Embryonic facial prominence (tissue), 1 donor: ENCODE measurements around the gene ZNF24.

ENCODE experiments used
- DNase-seq: peaks from one replicate; pipeline ENCODE4 v3.0.0-alpha.2; 2016; ENCODE audit errors: extremely low spot score

Gene ZNF24

DNA sequence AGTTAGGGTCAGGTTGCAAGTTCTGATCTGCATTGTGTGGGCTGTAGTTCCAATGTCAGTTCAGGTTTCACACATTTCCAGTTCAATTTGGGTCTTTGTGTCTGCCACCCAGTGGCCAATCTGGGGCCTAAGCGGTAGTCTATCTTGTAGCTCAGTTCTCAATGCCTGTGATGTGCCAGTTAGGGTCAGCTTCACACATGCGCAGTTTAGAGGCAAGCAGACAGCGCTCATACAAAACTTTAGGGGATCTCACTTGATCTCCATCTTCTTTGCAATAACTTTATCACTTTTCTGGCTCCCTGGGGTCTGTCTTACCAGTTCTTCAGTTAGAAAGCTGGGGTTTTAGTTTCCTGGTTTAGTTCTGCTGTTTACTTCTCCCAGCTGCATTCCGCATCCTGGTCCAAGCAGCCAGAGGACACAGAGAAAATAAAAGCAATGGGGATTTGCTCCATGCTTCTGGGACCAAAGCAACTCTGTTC lies 11.0 kb upstream of the ZNF24 start:
- no peak for DNase-seq

DNA sequence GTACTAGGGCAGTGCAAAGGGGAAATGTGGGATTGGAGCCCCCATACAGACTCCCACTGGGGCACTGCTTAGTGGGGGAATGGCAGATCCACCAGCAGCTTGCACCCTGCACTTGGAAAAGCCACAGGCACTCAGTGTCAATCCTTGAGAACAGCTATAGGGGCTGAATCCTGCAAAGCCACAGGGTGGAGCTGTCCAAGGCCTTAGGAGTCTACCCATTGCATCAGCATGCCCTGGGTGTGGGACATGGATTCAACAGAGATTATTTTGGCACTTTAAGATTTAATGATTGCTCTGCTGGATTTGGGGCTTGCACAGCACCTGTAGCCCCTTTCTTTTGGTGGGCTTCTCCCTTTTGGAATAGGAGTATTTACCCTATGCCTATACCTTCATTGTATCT lies 8.6 kb upstream of the ZNF24 start:
- DNase-seq = no peak

GRCh38 chr18:35352283-35352682 lies 8.1 kb upstream of the ZNF24 start:
- no peak for DNase-seq

- peak; percentile 69 for DNase-seq
Observed at GRCh38 chr18:35348001-35348400, 3.8 kb upstream of the ZNF24 start.

DNA sequence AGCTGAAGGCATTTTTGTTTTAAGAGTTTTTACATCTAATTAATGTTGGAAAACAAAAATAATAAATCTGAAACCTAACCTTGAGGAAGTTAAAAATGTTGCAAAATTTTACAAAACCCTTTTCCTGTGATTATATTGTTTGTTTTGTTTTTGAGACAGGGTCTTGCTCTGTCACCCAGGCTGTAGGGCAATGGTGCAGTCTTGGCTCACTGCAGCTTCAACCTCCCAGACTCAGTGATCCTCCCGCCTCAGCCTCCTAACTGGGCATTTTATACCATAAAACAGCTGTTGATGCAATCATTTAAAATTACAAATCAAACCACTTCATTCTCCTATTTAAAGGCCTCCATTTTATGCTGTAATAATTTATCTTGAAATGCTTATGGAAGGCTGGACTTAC lies 1.7 kb upstream of the ZNF24 start:
- no peak for DNase-seq

DNA sequence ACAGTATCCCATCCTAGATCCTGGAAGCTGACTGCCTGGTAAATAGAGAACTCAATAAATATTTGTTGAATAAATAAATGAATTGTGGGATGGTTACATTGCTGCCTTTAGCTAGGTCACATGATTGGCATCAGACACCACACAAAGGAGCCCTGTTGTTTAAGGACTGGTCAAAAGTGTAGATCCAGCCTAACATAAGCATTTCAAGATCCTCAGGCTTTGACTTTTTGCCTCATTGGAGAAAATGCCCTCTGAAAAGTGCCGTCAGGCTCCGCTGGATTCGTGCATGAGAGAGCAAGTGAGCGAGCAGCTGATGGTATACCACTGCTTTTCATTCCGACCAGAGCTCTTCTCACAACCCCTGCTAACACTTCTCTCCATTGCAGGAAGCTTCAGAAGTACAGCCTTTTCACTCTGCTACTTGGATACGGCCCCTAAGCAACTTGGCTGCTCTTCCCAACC lies 1.3 kb upstream of the ZNF24 start:
- no peak for DNase-seq

- peak; percentile 13 for DNase-seq
Observed at GRCh38 chr18:35344736-35345459, 678 bp upstream of the ZNF24 start.

GRCh38 chr18:35343488-35343935 lies 708 bp downstream of the ZNF24 start:
- DNase-seq = no peak

GRCh38 chr18:35337286-35337685 lies 6.9 kb downstream of the ZNF24 start:
- no peak for DNase-seq

- no peak for DNase-seq
Observed at GRCh38 chr18:35335866-35336265, 8.4 kb downstream of the ZNF24 start.

GRCh38 chr18:35334821-35335220 lies 9.4 kb downstream of the ZNF24 start:
- DNase-seq = no peak

DNA sequence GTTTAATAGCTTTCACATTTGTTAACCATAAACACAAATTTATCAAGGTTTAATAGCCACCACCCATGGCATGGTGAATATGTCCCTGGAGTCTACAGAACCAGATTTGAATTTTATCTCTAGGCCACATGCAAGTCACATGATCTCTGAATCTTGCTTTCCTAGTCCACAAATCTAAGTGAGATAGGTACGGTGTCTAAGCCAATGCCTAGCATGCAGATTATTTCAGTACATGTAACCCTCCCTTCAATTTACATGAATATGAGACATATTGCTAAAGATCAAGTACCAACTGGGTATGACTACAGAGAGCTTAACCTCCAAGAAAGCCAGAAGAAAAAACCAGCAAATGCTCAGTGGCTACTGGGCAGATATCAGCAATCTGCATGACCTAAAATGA lies 10.0 kb downstream of the ZNF24 start:
- no peak for DNase-seq

GRCh38 chr18:35331367-35332087 lies 12.7 kb downstream of the ZNF24 start:
- no peak for DNase-seq

GRCh38 chr18:35328868-35329267 lies 15.4 kb downstream of the ZNF24 start:
- no peak for DNase-seq

- no peak for DNase-seq
Observed at GRCh38 chr18:35326695-35327387, 17.4 kb downstream of the ZNF24 start.

- DNase-seq = no peak
Observed at GRCh38 chr18:35324926-35325655, 19.1 kb downstream of the ZNF24 start.

GRCh38 chr18:35322486-35323458 lies 21.4 kb downstream of the ZNF24 start:
- DNase-seq = no peak

DNA sequence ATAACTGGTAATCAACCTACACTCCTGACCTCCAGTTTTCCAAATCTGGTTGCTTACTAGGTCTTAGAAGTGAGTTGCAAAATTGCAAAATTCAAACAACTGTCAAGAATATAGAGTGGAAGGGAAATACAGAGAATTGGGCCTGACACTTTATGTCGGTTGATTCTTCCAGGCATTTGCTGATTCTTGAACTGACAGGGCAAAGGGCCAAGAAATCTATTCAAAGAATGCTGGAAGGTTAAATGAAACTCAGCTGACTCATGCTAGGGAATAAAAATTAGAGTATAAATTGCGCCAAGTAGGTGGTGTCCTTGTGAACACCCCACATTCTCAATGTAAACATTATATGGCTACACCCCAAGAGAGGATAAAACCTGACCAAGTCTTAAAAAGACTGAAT lies 32.7 kb downstream of the ZNF24 start:
- no peak for DNase-seq

DNA sequence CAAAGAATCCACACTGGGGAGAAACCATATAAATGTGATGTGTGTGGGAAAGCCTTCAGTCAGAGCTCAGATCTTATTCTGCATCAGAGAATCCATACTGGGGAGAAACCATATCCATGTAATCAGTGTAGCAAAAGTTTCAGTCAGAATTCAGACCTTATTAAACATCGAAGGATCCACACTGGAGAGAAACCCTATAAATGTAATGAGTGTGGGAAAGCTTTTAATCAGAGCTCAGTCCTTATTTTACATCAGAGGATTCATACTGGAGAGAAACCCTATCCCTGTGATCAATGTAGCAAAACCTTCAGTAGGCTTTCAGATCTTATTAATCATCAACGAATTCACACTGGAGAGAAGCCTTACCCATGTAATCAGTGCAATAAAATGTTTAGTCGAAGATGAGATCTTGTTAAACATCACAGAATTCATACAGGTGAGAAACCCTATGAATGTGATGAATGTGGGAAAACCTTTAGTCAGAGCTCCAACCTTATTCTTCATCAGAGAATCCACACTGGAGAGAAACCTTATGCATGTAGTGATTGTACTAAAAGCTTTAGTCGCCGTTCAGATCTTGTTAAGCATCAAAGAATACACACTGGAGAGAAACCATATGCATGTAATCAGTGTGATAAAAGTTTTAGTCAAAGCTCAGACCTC lies 37.5 kb downstream of the ZNF24 start:
- no peak for DNase-seq

DNA sequence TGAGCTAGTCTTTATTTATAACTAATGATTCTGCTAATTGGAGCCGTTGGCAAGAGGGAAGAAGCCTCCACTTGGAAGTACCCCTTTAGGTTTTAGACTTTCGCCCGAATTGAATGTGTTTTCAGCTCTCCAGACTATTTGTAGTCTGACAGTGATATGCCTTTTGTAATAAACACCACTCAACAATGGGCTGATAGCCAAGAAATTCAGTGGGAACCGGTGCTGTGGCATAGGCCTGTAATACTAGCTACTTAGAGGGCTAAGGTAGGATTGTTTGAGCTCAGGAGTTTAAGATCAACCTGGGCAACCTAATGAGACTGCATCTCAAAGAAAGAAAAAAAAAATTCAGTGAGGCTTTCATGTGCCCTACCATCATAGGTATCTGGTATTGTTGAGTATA lies 40.6 kb downstream of the ZNF24 start:
- no peak for DNase-seq
